ENCODE measurements around the gene APOM. TPM values are rescaled to one million over a fixed set of nuclear protein-coding genes. Genes with fewer than 3 reads are reported as not detected.

The APOM gene
- total and polyA plus RNA-seq, 4 donors, result 89.8 to 587 (median 173) TPM

DNA sequence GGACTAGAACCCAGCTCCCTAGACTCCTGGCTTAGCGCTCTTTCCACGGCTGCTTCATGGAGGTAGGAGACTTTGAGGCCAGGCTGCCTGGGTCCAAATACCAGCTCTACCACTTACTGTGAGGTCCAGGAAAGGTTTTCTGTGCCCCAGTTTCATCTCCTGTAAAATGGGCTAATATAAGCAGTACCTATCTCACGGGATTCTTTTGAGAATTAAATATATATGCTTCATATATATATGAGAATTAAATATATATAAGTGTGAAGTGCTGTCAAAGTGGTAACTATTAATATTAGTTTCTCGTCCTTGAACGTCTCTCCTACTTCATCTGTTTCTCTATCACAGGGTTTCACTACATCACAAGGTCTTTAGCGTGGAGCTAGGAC, 35.4 kb downstream of the APOM start:
- H3K27ac ChIP-seq (ENCODE audit: low read depth in 1 of 2, low read length in 2 of 2), result no peak overlapping the region
- 94% methylated on average over 6 of the region's 6 CpGs for WGBS

More for the DNA sequence above, 35.4 kb downstream of the APOM start:
- Histone ChIP-seq H3K36me3 (ENCODE audit: control insufficient read depth in 4 of 4, insufficient read depth in 3 of 4, low read depth in 1 of 4, low read length in 3 of 4) (peaks cover 4 to 87% (median 64%) of the 10 kb centered on the region in 4 donors), H3K9ac (ENCODE audit: low read depth in 1 of 2, low read length in 2 of 2) (no peak overlapping the region), H3K9me3 (ENCODE audit: control insufficient read depth in 4 of 4, low read length in 3 of 4) (no peaks in the 10 kb centered on the region), H3K4me3 (ENCODE audit: low read depth in 1 of 3, low read length in 3 of 3) (no peak overlapping the region), H3K27me3 (ENCODE audit: control insufficient read depth in 4 of 4, insufficient read depth in 4 of 4, low read length in 3 of 4) (no peaks in the 10 kb centered on the region), H3K4me1 (ENCODE audit: control insufficient read depth in 4 of 4, insufficient read depth in 4 of 4, low read length in 3 of 4) (no peaks in the 10 kb centered on the region)
- TF ChIP-seq RXRA (IDR thresholded peaks at IDR 0.05), result no peak
- TF ChIP-seq HNF4A (conservative IDR thresholded peaks at IDR 0.05), result no peak
- TF ChIP-seq, protein P1, sequence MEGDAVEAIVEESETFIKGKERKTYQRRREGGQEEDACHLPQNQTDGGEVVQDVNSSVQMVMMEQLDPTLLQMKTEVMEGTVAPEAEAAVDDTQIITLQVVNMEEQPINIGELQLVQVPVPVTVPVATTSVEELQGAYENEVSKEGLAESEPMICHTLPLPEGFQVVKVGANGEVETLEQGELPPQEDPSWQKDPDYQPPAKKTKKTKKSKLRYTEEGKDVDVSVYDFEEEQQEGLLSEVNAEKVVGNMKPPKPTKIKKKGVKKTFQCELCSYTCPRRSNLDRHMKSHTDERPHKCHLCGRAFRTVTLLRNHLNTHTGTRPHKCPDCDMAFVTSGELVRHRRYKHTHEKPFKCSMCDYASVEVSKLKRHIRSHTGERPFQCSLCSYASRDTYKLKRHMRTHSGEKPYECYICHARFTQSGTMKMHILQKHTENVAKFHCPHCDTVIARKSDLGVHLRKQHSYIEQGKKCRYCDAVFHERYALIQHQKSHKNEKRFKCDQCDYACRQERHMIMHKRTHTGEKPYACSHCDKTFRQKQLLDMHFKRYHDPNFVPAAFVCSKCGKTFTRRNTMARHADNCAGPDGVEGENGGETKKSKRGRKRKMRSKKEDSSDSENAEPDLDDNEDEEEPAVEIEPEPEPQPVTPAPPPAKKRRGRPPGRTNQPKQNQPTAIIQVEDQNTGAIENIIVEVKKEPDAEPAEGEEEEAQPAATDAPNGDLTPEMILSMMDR (IDR thresholded peaks at IDR 0.05; ENCODE audit: low read depth, low read length, missing input control), result no peak
- TF ChIP-seq RAD21 (IDR thresholded peaks at IDR 0.05), result no peak
- TF ChIP-seq JUND (IDR thresholded peaks at IDR 0.05), result no peak
- TF ChIP-seq TAF1 (conservative IDR thresholded peaks at IDR 0.05), result no peak
- TF ChIP-seq EGR1 (IDR thresholded peaks at IDR 0.05; ENCODE audit: low read depth in 2 of 2), result no peak
- TF ChIP-seq FOXA1 (IDR thresholded peaks at IDR 0.05), result no peak
- TF ChIP-seq, protein P2, sequence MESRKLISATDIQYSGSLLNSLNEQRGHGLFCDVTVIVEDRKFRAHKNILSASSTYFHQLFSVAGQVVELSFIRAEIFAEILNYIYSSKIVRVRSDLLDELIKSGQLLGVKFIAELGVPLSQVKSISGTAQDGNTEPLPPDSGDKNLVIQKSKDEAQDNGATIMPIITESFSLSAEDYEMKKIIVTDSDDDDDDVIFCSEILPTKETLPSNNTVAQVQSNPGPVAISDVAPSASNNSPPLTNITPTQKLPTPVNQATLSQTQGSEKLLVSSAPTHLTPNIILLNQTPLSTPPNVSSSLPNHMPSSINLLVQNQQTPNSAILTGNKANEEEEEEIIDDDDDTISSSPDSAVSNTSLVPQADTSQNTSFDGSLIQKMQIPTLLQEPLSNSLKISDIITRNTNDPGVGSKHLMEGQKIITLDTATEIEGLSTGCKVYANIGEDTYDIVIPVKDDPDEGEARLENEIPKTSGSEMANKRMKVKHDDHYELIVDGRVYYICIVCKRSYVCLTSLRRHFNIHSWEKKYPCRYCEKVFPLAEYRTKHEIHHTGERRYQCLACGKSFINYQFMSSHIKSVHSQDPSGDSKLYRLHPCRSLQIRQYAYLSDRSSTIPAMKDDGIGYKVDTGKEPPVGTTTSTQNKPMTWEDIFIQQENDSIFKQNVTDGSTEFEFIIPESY (IDR thresholded peaks at IDR 0.05), result no peak
- no peak for TF ChIP-seq ATF3 (IDR thresholded peaks at IDR 0.05)
- TF ChIP-seq SP1 (IDR thresholded peaks at IDR 0.05), result no peak
- no peak for TF ChIP-seq GABPA (IDR thresholded peaks at IDR 0.05 in 1 of 2, conservative IDR thresholded peaks at IDR 0.05 in 1 of 2)
- no peak for TF ChIP-seq NR2F2 (IDR thresholded peaks at IDR 0.05)
- no peak for TF ChIP-seq YY1 (IDR thresholded peaks at IDR 0.05)
- TF ChIP-seq, protein P3, sequence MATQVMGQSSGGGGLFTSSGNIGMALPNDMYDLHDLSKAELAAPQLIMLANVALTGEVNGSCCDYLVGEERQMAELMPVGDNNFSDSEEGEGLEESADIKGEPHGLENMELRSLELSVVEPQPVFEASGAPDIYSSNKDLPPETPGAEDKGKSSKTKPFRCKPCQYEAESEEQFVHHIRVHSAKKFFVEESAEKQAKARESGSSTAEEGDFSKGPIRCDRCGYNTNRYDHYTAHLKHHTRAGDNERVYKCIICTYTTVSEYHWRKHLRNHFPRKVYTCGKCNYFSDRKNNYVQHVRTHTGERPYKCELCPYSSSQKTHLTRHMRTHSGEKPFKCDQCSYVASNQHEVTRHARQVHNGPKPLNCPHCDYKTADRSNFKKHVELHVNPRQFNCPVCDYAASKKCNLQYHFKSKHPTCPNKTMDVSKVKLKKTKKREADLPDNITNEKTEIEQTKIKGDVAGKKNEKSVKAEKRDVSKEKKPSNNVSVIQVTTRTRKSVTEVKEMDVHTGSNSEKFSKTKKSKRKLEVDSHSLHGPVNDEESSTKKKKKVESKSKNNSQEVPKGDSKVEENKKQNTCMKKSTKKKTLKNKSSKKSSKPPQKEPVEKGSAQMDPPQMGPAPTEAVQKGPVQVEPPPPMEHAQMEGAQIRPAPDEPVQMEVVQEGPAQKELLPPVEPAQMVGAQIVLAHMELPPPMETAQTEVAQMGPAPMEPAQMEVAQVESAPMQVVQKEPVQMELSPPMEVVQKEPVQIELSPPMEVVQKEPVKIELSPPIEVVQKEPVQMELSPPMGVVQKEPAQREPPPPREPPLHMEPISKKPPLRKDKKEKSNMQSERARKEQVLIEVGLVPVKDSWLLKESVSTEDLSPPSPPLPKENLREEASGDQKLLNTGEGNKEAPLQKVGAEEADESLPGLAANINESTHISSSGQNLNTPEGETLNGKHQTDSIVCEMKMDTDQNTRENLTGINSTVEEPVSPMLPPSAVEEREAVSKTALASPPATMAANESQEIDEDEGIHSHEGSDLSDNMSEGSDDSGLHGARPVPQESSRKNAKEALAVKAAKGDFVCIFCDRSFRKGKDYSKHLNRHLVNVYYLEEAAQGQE (IDR thresholded peaks at IDR 0.05), result no peak
- TF ChIP-seq, protein P4, sequence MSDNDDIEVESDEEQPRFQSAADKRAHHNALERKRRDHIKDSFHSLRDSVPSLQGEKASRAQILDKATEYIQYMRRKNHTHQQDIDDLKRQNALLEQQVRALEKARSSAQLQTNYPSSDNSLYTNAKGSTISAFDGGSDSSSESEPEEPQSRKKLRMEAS (IDR thresholded peaks at IDR 0.05), result no peak
- no peak for TF ChIP-seq HNF4G (IDR thresholded peaks at IDR 0.05)
- no peak for TF ChIP-seq FOXA2 (IDR thresholded peaks at IDR 0.05)
- DNase-seq (ENCODE audit: low spot score), result no peak

Data from liver (tissue), 9 donors.